HL-60 (cell line): ENCODE measurements around the gene HOXD12.

ENCODE experiments used
- DNase-seq, 2 experiments: peaks; one replicate each; pipeline ENCODE4 v3.0.0-alpha.2; 2010 to 2020; ENCODE audit warnings: low read depth in 1 of 2, low spot score in 1 of 2
- H3K27ac ChIP-seq: fragments of 250-450 bp; sonication (Bioruptor Pico); replicated peaks from 2 replicates; pipeline ENCODE4 v1.5.1; 2020; ENCODE audit warnings: mild to moderate bottlenecking, moderate library complexity
- H3K27me3 ChIP-seq: fragments of 250-450 bp; sonication (Bioruptor Pico); 2 replicates; pipeline ENCODE4 v1.5.1; 2021; ENCODE audit warnings: mild to moderate bottlenecking, moderate library complexity; ENCODE audit not compliant: insufficient read depth, poor library complexity, severe bottlenecking
- H3K4me3 ChIP-seq: replicated peaks from 2 replicates; pipeline ENCODE4 v1.5.1; 2011; ENCODE audit warnings: mild to moderate bottlenecking, control low read depth, low read length; ENCODE audit not compliant: insufficient read depth
- GABPA ChIP-seq: IDR thresholded peaks from 2 replicates; pipeline ENCODE4 v1.6.1; 2012; ENCODE audit warnings: low read depth
- POLR2AphosphoS5 ChIP-seq: IDR thresholded peaks from 2 replicates; pipeline ENCODE4 v1.6.1; 2012; ENCODE audit warnings: low read depth
- SPI1 ChIP-seq: IDR thresholded peaks from 2 replicates; pipeline ENCODE4 v1.6.1; 2012; ENCODE audit warnings: low read depth, mild to moderate bottlenecking, borderline replicate concordance
- TF ChIP-seq, protein P1 (sequence below): IDR thresholded peaks from one replicate; pipeline ENCODE4 v1.5.1; 2011; ENCODE audit warnings: low read length, control low read depth, inconsistent platforms; ENCODE audit not compliant: insufficient read depth
- TF ChIP-seq, protein P2 (sequence below): IDR thresholded peaks from 2 replicates; pipeline ENCODE4 v1.6.1; 2012; ENCODE audit warnings: low read depth; ENCODE audit not compliant: insufficient replicate concordance

The HOXD12 gene

DNA sequence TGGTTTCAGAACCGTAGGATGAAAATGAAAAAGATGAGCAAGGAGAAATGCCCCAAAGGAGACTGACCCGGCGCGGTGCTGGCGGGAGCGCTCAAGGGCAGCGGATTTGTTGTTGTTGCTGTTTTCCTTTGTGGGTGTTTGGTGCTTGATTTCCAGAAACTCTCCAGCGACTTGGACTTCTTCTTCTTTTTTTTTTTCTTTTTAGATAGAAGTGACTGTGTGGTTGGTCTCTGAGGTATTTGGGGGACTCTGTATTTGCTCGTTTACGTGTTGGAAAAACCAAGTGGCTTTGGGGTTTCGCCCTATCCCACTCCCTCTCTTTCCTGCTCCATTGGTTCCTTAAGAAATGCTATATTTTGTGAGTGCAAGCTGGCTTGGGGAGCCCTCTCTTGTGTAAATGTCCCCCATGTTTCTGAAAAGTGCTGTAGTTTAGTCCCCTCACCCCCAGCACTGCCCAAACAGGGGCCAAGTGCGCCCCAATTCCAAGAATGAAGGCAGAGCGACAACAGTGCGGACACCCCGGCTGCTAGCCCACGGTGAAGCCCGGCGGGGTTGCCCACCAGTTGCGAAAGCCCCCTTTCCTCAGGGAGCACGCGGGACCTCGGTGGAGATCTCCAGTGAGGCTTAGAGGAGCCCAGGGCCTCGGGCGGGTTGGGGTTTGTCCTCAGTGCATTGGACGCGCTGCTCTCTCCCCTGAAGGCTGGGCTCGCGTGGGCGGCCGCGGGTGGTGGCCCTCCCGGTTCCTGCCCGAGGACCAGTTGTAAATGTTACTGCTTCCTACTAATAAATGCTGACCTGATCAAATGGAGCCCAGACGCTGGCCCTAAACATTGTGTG is 24.7 kb downstream of the HOXD12 start:
- DNase-seq: no peak
- Histone ChIP-seq H3K27me3 (peaks cover 93% of the 10 kb centered on the region), H3K4me3 (no peak overlapping the region), H3K27ac (no peak overlapping the region)
- TF ChIP-seq POLR2AphosphoS5 (no peak), SPI1 (no peak), GABPA (no peak)
- TF ChIP-seq, protein P1, sequence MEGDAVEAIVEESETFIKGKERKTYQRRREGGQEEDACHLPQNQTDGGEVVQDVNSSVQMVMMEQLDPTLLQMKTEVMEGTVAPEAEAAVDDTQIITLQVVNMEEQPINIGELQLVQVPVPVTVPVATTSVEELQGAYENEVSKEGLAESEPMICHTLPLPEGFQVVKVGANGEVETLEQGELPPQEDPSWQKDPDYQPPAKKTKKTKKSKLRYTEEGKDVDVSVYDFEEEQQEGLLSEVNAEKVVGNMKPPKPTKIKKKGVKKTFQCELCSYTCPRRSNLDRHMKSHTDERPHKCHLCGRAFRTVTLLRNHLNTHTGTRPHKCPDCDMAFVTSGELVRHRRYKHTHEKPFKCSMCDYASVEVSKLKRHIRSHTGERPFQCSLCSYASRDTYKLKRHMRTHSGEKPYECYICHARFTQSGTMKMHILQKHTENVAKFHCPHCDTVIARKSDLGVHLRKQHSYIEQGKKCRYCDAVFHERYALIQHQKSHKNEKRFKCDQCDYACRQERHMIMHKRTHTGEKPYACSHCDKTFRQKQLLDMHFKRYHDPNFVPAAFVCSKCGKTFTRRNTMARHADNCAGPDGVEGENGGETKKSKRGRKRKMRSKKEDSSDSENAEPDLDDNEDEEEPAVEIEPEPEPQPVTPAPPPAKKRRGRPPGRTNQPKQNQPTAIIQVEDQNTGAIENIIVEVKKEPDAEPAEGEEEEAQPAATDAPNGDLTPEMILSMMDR: no peak
- TF ChIP-seq, protein P2, sequence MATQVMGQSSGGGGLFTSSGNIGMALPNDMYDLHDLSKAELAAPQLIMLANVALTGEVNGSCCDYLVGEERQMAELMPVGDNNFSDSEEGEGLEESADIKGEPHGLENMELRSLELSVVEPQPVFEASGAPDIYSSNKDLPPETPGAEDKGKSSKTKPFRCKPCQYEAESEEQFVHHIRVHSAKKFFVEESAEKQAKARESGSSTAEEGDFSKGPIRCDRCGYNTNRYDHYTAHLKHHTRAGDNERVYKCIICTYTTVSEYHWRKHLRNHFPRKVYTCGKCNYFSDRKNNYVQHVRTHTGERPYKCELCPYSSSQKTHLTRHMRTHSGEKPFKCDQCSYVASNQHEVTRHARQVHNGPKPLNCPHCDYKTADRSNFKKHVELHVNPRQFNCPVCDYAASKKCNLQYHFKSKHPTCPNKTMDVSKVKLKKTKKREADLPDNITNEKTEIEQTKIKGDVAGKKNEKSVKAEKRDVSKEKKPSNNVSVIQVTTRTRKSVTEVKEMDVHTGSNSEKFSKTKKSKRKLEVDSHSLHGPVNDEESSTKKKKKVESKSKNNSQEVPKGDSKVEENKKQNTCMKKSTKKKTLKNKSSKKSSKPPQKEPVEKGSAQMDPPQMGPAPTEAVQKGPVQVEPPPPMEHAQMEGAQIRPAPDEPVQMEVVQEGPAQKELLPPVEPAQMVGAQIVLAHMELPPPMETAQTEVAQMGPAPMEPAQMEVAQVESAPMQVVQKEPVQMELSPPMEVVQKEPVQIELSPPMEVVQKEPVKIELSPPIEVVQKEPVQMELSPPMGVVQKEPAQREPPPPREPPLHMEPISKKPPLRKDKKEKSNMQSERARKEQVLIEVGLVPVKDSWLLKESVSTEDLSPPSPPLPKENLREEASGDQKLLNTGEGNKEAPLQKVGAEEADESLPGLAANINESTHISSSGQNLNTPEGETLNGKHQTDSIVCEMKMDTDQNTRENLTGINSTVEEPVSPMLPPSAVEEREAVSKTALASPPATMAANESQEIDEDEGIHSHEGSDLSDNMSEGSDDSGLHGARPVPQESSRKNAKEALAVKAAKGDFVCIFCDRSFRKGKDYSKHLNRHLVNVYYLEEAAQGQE: no peak

DNA sequence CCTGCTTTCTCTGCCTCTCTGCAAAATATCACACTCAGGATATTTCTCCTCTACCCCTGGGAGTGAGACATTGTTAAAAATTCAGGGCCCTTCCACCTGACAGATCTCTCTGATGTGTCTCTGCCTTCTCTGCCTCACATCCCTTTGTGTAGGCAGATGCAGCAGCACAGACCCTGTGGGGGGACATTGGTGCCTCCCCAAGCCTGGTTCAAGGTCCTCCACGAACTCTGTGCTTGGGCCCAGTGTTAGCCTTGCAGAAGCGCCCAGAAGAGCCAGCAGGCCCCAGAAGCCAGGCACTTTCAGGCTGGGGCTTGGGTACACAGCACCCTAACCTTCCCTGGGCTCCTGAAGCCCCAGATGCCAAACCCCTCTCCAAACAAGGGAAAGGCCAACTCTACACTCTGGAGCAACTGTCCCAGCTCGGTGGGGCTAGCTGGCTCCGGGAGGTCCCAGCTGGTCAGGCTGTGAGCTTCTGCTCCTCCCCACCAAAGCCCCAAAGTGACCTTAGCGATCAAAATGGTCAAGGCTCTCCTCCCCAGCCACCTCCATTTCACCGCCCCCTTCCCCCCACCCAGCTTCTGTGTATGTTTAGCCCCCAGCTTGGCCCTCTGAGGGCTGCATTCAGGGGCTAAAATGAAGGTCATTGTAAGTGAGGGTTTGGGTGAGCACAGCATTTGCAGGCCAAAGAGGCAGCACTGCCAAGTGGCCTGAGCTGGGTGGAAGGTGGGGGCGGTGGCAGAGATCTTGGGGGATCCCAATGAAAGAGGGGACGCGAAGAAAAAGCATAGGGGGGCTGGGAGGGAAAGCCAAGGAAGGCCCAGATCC is 25.6 kb downstream of the HOXD12 start:
- DNase-seq: no peak
- no peak overlapping the region for H3K4me3 ChIP-seq
- H3K27ac ChIP-seq: no peak overlapping the region
- no peak for TF ChIP-seq GABPA
- no peak for TF ChIP-seq POLR2AphosphoS5
- TF ChIP-seq, protein P1: no peak
- TF ChIP-seq, protein P2: no peak
- TF ChIP-seq SPI1: no peak
- H3K27me3 ChIP-seq: peaks cover 87% of the 10 kb centered on the region

DNA sequence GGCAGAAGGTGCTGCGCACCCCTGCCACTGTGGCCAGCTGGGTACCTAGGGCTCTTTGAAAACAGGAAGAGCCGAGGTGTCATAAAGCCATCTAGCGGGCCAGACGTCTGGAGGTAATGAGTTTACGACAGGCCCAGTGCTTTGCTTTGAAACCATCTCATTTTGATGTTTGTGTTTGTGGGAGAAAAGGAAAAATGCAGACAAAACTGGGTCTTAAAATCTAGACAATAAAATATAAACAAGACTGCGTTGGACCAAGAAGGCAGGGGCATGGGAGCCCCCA is 26.1 kb downstream of the HOXD12 start:
- no peak for DNase-seq
- peaks cover 84% of the 10 kb centered on the region for H3K27me3 ChIP-seq
- H3K4me3 ChIP-seq: no peak overlapping the region
- H3K27ac ChIP-seq: no peak overlapping the region
- TF ChIP-seq, protein P2: no peak
- TF ChIP-seq SPI1: peak; percentile 25; the same call in 1 of the 2 replicates
